BE2C (cell line): ENCODE data around the gene PNPLA7.
"Not testable (repeated sequence)": the region's sequence is repeated elsewhere in the genome, so short reads cannot be mapped to it uniquely, and the experiment has no call there.

Experiments used
- DNase-seq: peaks from one replicate; pipeline ENCODE4 v3.0.0-alpha.2; 2020
- H3K27me3 ChIP-seq: fragments of 250-450 bp; sonication (Bioruptor Pico); 2 replicates; pipeline ENCODE4 v1.5.1; 2020; ENCODE audit warnings: mild to moderate bottlenecking
- H3K36me3 ChIP-seq: fragments of 250-450 bp; sonication (Bioruptor Pico); 2 replicates; pipeline ENCODE4 v1.5.1; 2020; ENCODE audit warnings: mild to moderate bottlenecking
- H3K4me1 ChIP-seq: fragments of 250-450 bp; sonication (Bioruptor Pico); 2 replicates; pipeline ENCODE4 v1.5.1; 2020
- H3K4me3 ChIP-seq: 2 replicates; pipeline ENCODE4 v1.5.1; 2011; ENCODE audit warnings: low read depth, low read length
- H3K9me3 ChIP-seq: fragments of 250-450 bp; sonication (Bioruptor Pico); 2 replicates; pipeline ENCODE4 v1.5.1; 2020
- CTCF ChIP-seq: IDR thresholded peaks from 2 replicates; pipeline ENCODE4 v1.5.1; 2012; ENCODE audit warnings: mild to moderate bottlenecking, low read depth, low read length

PNPLA7 gene

GRCh38 chr9:137412431-137412830, 137.8 kb downstream of the PNPLA7 start:
- Histone ChIP-seq H3K27me3 (no peaks in the 10 kb centered on the region), H3K36me3 (no peaks in the 10 kb centered on the region), H3K4me1 (peaks cover 1% of the 10 kb centered on the region; the same call in 1 of the 2 replicates), H3K4me3 (no peak overlapping the region), H3K9me3 (no peaks in the 10 kb centered on the region)
- no peak for DNase-seq
- no peak for TF ChIP-seq CTCF

DNA sequence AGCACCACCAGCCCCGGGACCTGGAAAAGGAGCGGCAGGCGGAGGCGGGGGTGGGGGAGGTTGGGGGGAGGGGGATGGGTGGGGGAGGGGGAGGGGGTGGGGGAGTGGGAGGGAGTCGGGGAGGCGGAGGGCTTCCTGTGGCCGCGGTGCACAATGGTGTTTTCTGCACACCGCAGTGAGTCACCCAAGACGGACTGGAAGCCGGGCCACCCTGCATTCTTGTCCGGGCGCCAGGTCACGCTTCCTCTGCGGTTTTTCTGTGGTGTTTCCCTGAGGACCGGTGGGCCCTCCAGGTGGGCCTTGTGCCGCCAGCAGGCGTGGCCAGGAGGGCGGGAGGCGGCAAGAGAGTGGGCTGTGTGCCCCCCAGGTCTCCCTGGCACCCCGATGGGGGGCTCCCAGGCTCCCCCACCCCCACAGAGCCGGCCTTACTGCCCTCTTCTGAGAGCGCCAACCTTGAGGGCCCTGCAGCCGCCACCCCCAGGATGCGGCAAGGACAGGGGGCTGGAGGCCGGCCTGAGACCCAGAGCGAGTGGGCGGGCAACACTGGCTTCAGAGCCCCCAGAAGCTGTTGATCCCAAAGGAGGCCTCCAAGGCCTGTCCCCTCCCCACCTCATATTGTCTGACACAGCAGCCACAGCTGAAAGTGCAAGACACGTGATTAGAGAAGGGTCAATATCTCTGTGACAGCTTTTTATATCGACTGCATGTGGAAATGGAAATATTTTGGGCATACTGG, 138.4 kb downstream of the PNPLA7 start:
- Histone ChIP-seq H3K4me3 (no peak overlapping the region), H3K36me3 (no peaks in the 10 kb centered on the region), H3K27me3 (no peaks in the 10 kb centered on the region), H3K9me3 (no peaks in the 10 kb centered on the region), H3K4me1 (peaks cover 5% of the 10 kb centered on the region; the same call in 1 of the 2 replicates)
- TF ChIP-seq CTCF: no peak
- no peak for DNase-seq

- Histone ChIP-seq H3K9me3 (no peaks in the 10 kb centered on the region), H3K4me3 (no peak overlapping the region), H3K4me1 (peaks cover 5% of the 10 kb centered on the region; the same call in 1 of the 2 replicates), H3K36me3 (no peaks in the 10 kb centered on the region), H3K27me3 (no peaks in the 10 kb centered on the region)
- DNase-seq: no peak
- no peak for TF ChIP-seq CTCF
These were observed 138.9 kb downstream of the PNPLA7 start for GRCh38 chr9:137411260-137411644.

GRCh38 chr9:137410891-137411249, 139.3 kb downstream of the PNPLA7 start:
- Histone ChIP-seq H3K27me3 (no peaks in the 10 kb centered on the region), H3K4me3 (no peak overlapping the region), H3K36me3 (no peaks in the 10 kb centered on the region), H3K4me1 (peaks cover 5% of the 10 kb centered on the region; the same call in 1 of the 2 replicates), H3K9me3 (no peaks in the 10 kb centered on the region)
- DNase-seq: no peak
- no peak for TF ChIP-seq CTCF

DNA sequence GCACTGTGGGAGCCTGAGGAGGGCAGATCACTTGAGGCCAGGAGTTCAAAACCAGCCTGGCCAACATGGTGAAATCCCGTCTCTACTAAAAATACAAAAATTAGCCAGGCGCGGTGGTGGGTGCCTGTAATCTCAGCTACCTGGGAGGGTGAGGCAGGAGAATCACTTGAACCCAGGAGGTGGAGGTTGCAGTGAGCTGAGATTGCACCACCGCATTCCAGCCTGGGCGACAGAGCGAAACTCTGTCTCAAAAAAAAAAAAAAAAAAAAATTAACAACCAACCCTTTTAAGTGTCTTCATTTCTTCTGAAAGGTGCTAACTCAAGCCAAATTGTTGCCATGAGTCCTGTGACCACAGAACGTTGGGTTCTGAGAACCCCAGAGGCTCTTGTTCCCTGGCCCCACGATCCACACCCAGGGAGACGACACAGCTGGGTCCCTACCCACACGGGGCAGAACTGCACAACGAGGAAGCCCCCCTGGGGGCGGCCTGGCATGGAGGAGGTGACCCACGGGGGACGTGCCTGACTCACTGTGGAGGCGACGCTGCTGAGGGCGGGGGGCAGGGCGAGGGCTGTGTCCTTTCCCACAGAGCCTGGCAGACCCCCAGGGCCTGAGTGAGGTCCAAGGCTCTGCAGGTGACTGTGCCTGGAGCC, 139.8 kb downstream of the PNPLA7 start:
- H3K36me3 ChIP-seq, DNase-seq, H3K4me3 ChIP-seq, H3K4me1 ChIP-seq, H3K9me3 ChIP-seq, H3K27me3 ChIP-seq: not testable (repeated sequence)
